DMS 273 treated with DMSO at 0.1 percent for 48 hours (cell line): ENCODE measurements around the gene TMOD1.
"Not testable (repeated sequence)": the region's sequence is repeated elsewhere in the genome, so short reads cannot be mapped to it uniquely, and the experiment has no call there.

Experiments used
- DNase-seq: peaks from one replicate; lab custom pipeline; 2025; lab: John Stamatoyannopoulos, UW

Gene TMOD1

GRCh38 chr9:97598461-97599288 lies 97.2 kb downstream of the TMOD1 start:
- peak; percentile 41 for DNase-seq

- DNase-seq, result no peak
These were observed 97.9 kb downstream of the TMOD1 start for GRCh38 chr9:97599314-97599846.

- no peak for DNase-seq
These were observed 99.2 kb downstream of the TMOD1 start for GRCh38 chr9:97600531-97601227.

- DNase-seq, result no peak
These were observed 99.9 kb downstream of the TMOD1 start for GRCh38 chr9:97601228-97601898.

- no peak for DNase-seq
These were observed 101.0 kb downstream of the TMOD1 start for GRCh38 chr9:97602430-97602829.

- DNase-seq, result no peak
These were observed 103.6 kb downstream of the TMOD1 start for GRCh38 chr9:97604901-97605645.

GRCh38 chr9:97615439-97616072 lies 114.1 kb downstream of the TMOD1 start:
- no peak for DNase-seq

GRCh38 chr9:97617939-97618416 lies 116.5 kb downstream of the TMOD1 start:
- DNase-seq, result no peak

GRCh38 chr9:97620063-97620462 lies 118.6 kb downstream of the TMOD1 start:
- not testable (repeated sequence) for DNase-seq

- not testable (repeated sequence) for DNase-seq
These were observed 121.0 kb downstream of the TMOD1 start for GRCh38 chr9:97622483-97622882.

- no peak for DNase-seq
These were observed 122.5 kb downstream of the TMOD1 start for GRCh38 chr9:97623946-97624345.

GRCh38 chr9:97625620-97626019 lies 124.2 kb downstream of the TMOD1 start:
- no peak for DNase-seq

GRCh38 chr9:97627624-97628023 lies 126.2 kb downstream of the TMOD1 start:
- no peak for DNase-seq

- DNase-seq, result no peak
These were observed 127.2 kb downstream of the TMOD1 start for GRCh38 chr9:97628668-97629067.

- DNase-seq, result no peak
These were observed 127.7 kb downstream of the TMOD1 start for GRCh38 chr9:97629156-97629555.

- DNase-seq, result no peak
These were observed 129.1 kb downstream of the TMOD1 start for GRCh38 chr9:97630591-97630990.

GRCh38 chr9:97632248-97632984 lies 130.9 kb downstream of the TMOD1 start:
- peak; percentile 67 for DNase-seq

- peak; percentile 94 for DNase-seq
These were observed 131.8 kb downstream of the TMOD1 start, which contains the start of the genes NCBP1 and TSTD2 for GRCh38 chr9:97632985-97633858. NCBP1 (plus strand) TSS chr9:97633821; CDS start chr9:97633882, 61 bp downstream. TSTD2 (minus strand) TSS chr9:97633368; CDS start chr9:97627562, 5,806 bp downstream.

GRCh38 chr9:97633859-97634490 lies 132.5 kb downstream of the TMOD1 start:
- DNase-seq, result no peak
